LNCAP (cell line): ENCODE measurements around the gene SLC8B1.

ENCODE experiments used
- TF ChIP-seq, protein P1 (sequence below): fragments of 450-650 bp; IDR thresholded peaks from 2 replicates; pipeline ENCODE4 v1.5.1; 2017; ENCODE audit warnings: mild to moderate bottlenecking

SLC8B1 gene

GRCh38 chr12:113277511-113277910, 57.4 kb downstream of the SLC8B1 start:
- TF ChIP-seq, protein P1, sequence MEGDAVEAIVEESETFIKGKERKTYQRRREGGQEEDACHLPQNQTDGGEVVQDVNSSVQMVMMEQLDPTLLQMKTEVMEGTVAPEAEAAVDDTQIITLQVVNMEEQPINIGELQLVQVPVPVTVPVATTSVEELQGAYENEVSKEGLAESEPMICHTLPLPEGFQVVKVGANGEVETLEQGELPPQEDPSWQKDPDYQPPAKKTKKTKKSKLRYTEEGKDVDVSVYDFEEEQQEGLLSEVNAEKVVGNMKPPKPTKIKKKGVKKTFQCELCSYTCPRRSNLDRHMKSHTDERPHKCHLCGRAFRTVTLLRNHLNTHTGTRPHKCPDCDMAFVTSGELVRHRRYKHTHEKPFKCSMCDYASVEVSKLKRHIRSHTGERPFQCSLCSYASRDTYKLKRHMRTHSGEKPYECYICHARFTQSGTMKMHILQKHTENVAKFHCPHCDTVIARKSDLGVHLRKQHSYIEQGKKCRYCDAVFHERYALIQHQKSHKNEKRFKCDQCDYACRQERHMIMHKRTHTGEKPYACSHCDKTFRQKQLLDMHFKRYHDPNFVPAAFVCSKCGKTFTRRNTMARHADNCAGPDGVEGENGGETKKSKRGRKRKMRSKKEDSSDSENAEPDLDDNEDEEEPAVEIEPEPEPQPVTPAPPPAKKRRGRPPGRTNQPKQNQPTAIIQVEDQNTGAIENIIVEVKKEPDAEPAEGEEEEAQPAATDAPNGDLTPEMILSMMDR, result no peak

DNA sequence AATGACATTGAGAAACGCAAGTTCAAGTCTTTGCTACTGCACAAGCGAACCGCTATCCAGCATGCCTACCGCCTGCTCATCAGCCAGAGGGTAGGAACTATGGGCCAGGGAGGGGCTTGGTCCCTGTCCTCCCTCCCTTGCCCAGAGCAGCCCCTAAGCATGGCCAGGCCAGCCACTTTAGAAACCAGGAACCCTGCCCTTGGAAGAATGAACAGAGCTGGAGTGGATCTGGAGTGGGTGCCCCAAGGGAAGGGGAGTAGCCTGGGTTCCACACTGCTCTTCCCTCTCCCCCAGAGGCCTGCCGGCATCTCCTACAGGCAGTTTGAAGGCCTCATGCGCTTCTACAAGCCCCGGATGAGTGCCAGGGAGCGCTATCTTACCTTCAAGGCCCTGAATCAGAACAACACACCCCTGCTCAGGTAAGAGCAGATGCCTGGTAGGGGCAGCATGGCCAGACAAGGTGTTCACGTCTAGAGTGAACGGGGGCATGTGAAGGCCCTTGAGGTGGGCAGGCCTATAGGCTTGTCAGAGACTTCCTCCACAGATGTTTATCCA, 57.9 kb downstream of the SLC8B1 start:
- TF ChIP-seq, protein P1, result no peak

DNA sequence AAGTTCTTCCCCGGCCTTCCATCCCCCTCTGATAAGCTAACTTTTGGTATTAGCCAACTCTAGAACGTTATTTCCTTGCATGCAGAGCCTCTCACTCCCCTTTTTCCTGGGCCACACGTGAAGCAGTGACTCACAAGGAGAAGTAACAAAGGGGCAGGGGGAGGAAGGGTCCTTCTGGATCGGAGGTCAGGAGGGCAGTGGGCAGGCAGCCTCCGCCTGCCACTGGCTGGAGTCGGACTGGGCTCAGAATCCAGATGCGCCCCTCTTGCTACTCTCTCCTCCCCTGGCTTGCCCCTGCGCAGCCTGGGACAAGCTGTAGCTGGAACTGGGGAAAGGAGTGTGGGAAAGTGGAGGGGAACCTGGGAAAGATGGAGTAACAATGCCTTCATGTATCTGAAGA, 58.6 kb downstream of the SLC8B1 start:
- TF ChIP-seq, protein P1, result no peak

DNA sequence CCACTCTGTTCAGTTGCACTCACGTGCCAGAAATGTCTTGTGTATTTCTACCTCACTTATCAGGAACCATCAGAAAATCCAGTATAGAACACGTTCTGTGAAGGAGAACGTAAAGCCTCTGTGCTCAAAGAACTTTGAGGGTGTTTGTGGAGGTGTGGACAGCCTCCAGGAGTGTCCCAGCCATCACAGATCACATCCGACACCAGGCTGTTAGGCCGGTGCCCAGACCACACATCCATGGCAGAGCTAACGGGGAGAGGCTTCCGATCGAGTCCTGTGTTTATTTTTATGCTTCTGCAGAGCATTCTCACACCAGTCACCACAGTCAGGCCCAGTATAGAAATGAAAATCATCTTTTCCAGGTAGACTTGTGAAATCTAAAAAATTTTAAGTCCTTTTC, 60.1 kb downstream of the SLC8B1 start:
- TF ChIP-seq, protein P1, result no peak

DNA sequence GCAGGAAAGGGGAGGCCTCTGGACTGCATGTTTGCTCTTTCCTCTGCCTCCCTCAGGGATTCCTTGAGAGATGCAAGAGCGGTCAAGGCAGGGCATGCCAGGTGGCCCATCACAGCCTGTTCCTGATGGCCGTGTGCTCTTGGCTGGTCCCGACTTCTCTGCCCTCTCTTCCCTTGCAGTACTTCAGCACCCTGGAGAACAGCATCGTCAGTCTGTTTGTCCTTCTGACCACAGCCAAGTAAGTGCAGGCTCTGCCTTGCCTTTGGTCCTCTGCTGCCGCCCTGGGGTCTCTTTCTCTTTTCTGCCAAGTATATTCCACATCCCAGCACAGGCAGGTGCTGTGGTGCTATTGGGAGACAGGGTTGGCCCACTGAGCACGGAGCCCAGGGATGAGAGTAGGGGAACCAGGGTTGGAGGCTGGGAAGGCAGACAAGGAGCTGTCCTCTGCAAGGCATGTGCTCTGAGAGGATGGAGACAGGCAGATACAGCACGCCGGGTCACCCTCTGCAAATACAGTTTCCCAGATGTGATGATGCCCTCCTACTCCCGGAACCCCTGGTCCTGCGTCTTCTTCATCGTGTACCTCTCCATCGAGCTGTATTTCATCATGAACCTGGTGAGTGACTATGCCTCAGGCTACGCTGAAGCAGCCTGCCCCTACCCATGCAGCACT, 61.7 kb downstream of the SLC8B1 start:
- TF ChIP-seq, protein P1, result no peak

DNA sequence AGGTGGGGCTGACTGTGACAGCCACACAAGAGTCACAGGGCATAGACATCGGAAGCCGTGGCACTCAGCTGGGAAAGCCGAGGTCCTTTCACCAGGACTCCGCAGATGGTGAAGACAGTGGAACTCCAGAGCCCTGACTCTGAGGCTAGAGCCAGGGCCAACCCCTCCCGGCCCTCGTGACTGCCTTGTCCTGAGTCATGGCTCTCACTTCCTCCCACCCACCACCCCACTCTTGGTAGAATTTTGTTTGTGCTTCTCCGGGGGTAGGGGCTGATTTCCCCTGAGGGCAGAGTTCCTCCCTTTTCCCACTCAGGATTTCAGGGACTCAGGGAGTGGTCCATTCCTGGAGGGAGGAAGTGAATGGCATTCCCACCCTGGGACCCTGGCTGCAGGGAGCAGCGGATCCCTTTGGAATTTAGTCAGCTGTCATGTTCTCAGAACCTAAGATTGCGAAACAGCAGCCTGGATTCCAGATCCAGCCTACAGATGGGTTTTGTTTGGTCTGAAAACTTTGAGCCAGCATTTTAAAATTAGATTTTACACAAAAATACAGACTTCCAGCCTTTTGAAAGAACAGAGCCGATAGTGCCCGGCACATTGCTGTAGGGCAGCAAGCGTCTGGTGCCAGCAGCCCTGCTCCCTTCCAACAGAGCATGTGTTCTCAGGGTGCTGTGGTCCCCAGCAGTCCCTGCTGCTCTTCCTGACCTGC, 62.9 kb downstream of the SLC8B1 start:
- TF ChIP-seq, protein P1, result no peak

DNA sequence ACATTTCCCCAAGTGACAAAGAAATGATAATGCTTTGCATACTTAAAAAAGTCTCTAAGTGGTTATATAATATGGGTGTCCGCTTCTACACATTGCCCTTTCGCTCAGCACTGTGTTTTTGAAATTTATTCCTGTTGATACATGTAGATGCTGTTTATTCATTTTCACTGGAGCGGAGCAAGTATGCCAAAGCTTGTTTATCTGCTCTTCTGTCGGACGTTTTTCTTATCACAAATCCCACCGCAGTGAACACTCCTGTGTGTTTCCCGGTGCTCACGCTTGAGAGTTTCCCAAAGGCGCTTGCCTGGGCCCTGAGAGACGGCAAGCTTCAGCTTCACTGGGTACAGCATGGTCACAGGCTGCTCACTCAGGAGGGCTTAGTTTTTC, 63.5 kb downstream of the SLC8B1 start:
- TF ChIP-seq, protein P1, result no peak
